Measurements from ENCODE around the gene TEKT3.

GRCh38 chr17:15268461-15268860 lies 72.9 kb downstream of the TEKT3 start:
- TF ChIP-seq POLR2A (IDR thresholded peaks at IDR 0.05; ENCODE audit: low read length) (no peak), GATA1 (IDR thresholded peaks at IDR 0.05; ENCODE audit: low read depth, low read length) (no peak)

Measured in erythroblast (primary cell).